Keratinocyte (primary cell): ENCODE results near the gene NTN3. TPM values are rescaled to one million over a fixed set of nuclear protein-coding genes. Genes with fewer than 3 reads are reported as not detected.

ENCODE experiments used
- DNase-seq: peaks from one replicate; pipeline ENCODE4 v3.0.0-alpha.2; 2011; ENCODE audit warnings: low read depth, missing footprints, low spot score
- FAIRE-seq: peaks from 2 replicates; lab custom pipeline; 2011; peaks lifted over from hg19 to GRCh38; lab: Jason Lieb, UNC
- H2AFZ ChIP-seq: 2 replicates; pipeline ENCODE4 v1.6.0; 2012; ENCODE audit warnings: low read length, control low read depth, inconsistent platforms; ENCODE audit not compliant: control insufficient read depth
- H3K27ac ChIP-seq: 2 replicates; pipeline ENCODE4 v1.5.1; 2011; ENCODE audit warnings: low read length; ENCODE audit not compliant: control insufficient read depth, insufficient read depth
- H3K27me3 ChIP-seq: 3 replicates; pipeline ENCODE4 v1.6.0; 2011; ENCODE audit warnings: low read length; ENCODE audit not compliant: control insufficient read depth, insufficient read depth; ENCODE audit errors: extremely low read depth
- H3K36me3 ChIP-seq, 2 experiments: 2 replicates in 1 of 2; 3 replicates in 1 of 2; pipeline ENCODE4 v1.5.1; 2011; ENCODE audit warnings: low read length in 2 of 2, mild to moderate bottlenecking in 1 of 2; ENCODE audit not compliant: control insufficient read depth in 2 of 2, insufficient read depth in 2 of 2; ENCODE audit errors: extremely low read depth in 1 of 2
- H3K4me1 ChIP-seq: 3 replicates; pipeline ENCODE4 v1.5.1; 2011; ENCODE audit warnings: low read length; ENCODE audit not compliant: control insufficient read depth, insufficient read depth; ENCODE audit errors: extremely low read depth
- H3K4me2 ChIP-seq: 3 replicates; pipeline ENCODE4 v1.6.0; 2011; ENCODE audit warnings: low read depth, low read length; ENCODE audit not compliant: control insufficient read depth, insufficient read depth; ENCODE audit errors: extremely low read depth
- H3K4me3 ChIP-seq, 3 experiments: fragments of 200-600 bp in 1 of 3; sonication (generic) in 1 of 3; 2 replicates in 2 of 3; 3 replicates in 1 of 3; pipeline ENCODE4 v1.5.1; 2011 to 2016; ENCODE audit warnings: low read length in 3 of 3, mild to moderate bottlenecking in 3 of 3, control low read depth in 2 of 3, inconsistent platforms in 1 of 3, low read depth in 1 of 3, mixed read lengths in 1 of 3, mixed run types in 1 of 3, moderate library complexity in 1 of 3; ENCODE audit not compliant: control insufficient read depth in 2 of 3, insufficient read depth in 2 of 3; ENCODE audit errors: extremely low read depth in 1 of 3
- H3K79me2 ChIP-seq: 2 replicates; pipeline ENCODE4 v1.6.0; 2012; ENCODE audit warnings: low read length; ENCODE audit not compliant: control insufficient read depth, insufficient read depth
- H3K9ac ChIP-seq: 3 replicates; pipeline ENCODE4 v1.6.0; 2011; ENCODE audit warnings: low read length; ENCODE audit not compliant: control insufficient read depth, insufficient read depth; ENCODE audit errors: extremely low read depth
- H3K9me1 ChIP-seq: 3 replicates; pipeline ENCODE4 v1.6.0; 2011; ENCODE audit warnings: low read length; ENCODE audit not compliant: control insufficient read depth, insufficient read depth; ENCODE audit errors: extremely low read depth
- H3K9me3 ChIP-seq: 2 replicates; pipeline ENCODE4 v1.5.1; 2012; ENCODE audit warnings: low read depth, low read length; ENCODE audit not compliant: control insufficient read depth
- H4K20me1 ChIP-seq: 3 replicates; pipeline ENCODE4 v1.6.0; 2011; ENCODE audit warnings: low read length; ENCODE audit not compliant: control insufficient read depth, insufficient read depth; ENCODE audit errors: extremely low read depth
- EZH2 ChIP-seq: IDR thresholded peaks from one replicate; pipeline ENCODE4 v1.6.1; 2012; ENCODE audit warnings: inconsistent platforms, mild to moderate bottlenecking, low read length, moderate library complexity
- dilution Hi-C: fragments of 300-500 bp; cut with MboI; formaldehyde crosslinking; loops from one replicate; pipeline ENCODE4 v1.7.0; 2020; ENCODE audit warnings: low sequenced_read_pairs; ENCODE audit not compliant: extremely low pct_ligation_motif_present
- polyA plus RNA-seq, 5 experiments: library from polyadenylated mRNA; depleted of rRNA in 3 of 5; stranded (reverse) in 3 of 5; stranded (forward) in 1 of 5; unstranded in 1 of 5; fragments of >200 nt; gene quantifications; 1 replicate in 1 of 5; 2 replicates in 3 of 5; 3 replicates in 1 of 5; pipeline versions ENCODE4 v1.2.1 to v1.2.3, GENCODE V29; 2011 to 2012; ENCODE audit warnings: missing spikeins in 2 of 5, low read depth in 1 of 5, low replicate concordance in 1 of 5
- TF ChIP-seq, protein P1 (sequence below), 3 experiments: IDR thresholded peaks in 1 of 3; conservative IDR thresholded peaks in 1 of 3; optimal IDR thresholded peaks in 1 of 3; 2 replicates in 2 of 3; 3 replicates in 1 of 3; pipeline versions ENCODE3 to v1.5.1; 2011; ENCODE audit warnings: low read length in 3 of 3, mild to moderate bottlenecking in 3 of 3, moderate library complexity in 2 of 3, control low read depth in 1 of 3, inconsistent platforms in 1 of 3; ENCODE audit not compliant: insufficient read depth in 2 of 3; ENCODE audit errors: extremely low read depth in 1 of 3

Gene NTN3
- polyA plus RNA-seq, 1 donor (not counting 4 experiments of a cell fraction or from before 2014, with no cell fraction given), result not detected

DNA sequence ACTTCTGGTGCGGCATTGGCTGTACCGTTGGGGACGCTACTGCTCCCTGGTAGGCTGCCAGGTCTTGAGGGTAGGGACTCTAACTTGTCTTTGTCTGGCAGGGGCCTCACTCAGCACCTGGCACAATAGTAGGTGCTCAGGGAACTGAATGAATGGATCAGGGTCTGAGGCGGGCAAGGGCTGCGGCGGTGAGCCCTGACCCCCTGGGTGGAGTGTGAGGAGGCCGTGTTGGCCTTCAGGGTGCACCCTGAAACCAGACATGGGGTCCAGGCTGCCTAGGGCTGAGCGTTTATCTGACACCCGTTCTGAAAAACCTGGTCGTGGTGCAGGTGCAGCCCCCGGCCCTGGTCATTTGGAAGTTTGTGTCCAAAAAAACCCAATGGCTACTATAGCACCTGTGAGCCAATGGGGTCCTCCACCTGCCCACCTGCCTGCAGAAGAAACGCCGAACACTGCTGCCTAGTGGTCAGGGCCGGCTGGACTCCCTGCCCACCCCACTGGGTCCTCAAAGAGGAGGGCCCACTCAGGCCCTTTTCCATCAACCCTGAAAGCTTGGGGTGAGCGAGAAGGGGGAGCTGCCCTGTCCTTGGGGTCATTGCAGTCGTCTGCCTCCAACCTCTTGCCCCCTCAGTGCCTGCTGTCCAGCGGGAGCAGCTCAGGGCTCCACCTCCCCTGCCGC, 37.8 kb downstream of the NTN3 start:
- H3K27me3 ChIP-seq, result no peaks in the 10 kb centered on the region
- H3K4me3 ChIP-seq, result no peak overlapping the region
- TF ChIP-seq, protein P1, sequence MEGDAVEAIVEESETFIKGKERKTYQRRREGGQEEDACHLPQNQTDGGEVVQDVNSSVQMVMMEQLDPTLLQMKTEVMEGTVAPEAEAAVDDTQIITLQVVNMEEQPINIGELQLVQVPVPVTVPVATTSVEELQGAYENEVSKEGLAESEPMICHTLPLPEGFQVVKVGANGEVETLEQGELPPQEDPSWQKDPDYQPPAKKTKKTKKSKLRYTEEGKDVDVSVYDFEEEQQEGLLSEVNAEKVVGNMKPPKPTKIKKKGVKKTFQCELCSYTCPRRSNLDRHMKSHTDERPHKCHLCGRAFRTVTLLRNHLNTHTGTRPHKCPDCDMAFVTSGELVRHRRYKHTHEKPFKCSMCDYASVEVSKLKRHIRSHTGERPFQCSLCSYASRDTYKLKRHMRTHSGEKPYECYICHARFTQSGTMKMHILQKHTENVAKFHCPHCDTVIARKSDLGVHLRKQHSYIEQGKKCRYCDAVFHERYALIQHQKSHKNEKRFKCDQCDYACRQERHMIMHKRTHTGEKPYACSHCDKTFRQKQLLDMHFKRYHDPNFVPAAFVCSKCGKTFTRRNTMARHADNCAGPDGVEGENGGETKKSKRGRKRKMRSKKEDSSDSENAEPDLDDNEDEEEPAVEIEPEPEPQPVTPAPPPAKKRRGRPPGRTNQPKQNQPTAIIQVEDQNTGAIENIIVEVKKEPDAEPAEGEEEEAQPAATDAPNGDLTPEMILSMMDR (optimal IDR thresholded peaks at IDR 0.05 in 1 of 3, IDR thresholded peaks at IDR 0.05 in 1 of 3, conservative IDR thresholded peaks at IDR 0.05 in 1 of 3; ENCODE audit: extremely low read depth in 1 of 3, insufficient read depth in 2 of 3, low read length in 3 of 3), result no peak
- no peak for TF ChIP-seq EZH2
- no peaks in the 10 kb centered on the region for H3K9me1 ChIP-seq
- no peaks in the 10 kb centered on the region for H3K79me2 ChIP-seq
- no peak overlapping the region for H3K27ac ChIP-seq
- FAIRE-seq (no peak), DNase-seq (no peak)
- no peak overlapping the region for H3K9ac ChIP-seq
- H3K4me2 ChIP-seq, result no peak overlapping the region
- H3K9me3 ChIP-seq, result no peaks in the 10 kb centered on the region
- no peak overlapping the region for H2AFZ ChIP-seq
- H3K36me3 ChIP-seq, result no peaks in the 10 kb centered on the region
- peaks cover 4% of the 10 kb centered on the region for H3K4me1 ChIP-seq
- dilution Hi-C loops, result no loop called here
- no peaks in the 10 kb centered on the region for H4K20me1 ChIP-seq

DNA sequence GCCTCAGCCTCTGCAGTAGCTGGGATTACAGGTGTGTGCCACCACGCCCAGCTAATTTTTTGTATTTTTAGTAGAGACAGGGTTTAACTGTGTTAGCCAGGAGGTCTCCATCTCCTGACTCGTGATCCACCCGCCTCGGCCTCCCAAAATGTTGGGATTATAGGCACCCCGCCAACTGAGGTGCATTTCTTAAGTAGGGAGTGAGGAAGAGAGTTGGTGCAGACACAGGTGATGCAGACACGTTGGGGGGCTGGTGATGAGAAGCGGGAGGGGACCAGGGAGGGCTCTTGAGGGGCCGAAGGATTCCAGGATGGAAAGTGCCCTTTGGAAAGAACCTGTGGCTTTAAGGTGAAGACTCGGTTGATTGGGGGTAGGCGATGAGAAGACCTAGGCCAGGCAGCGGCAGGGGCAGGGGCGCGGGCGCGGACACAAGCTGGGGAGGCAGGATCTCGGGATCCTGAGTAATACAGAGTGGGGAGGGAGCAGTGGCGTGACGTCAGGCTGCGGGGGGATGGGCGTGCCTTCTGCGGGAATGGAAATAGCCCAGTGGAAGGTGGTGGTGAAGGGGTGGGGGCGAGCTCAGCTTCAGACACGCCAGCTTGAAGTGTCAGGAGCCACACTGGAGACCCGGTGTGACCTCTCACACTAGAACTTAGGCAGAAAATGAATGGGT, 40.2 kb downstream of the NTN3 start:
- Histone ChIP-seq H3K9me3 (no peaks in the 10 kb centered on the region), H3K79me2 (peaks cover 23% of the 10 kb centered on the region), H3K27ac (no peak overlapping the region), H3K4me1 (peaks cover 16% of the 10 kb centered on the region), H3K9ac (no peak overlapping the region), H3K9me1 (peaks cover 3% of the 10 kb centered on the region), H3K4me3 (no peak overlapping the region), H3K36me3 (no peaks in the 10 kb centered on the region), H3K27me3 (no peaks in the 10 kb centered on the region), H4K20me1 (peaks cover 10% of the 10 kb centered on the region), H2AFZ (no peak overlapping the region), H3K4me2 (no peak overlapping the region)
- no peak for FAIRE-seq
- dilution Hi-C loops, result no loop called here
- TF ChIP-seq, protein P1 (optimal IDR thresholded peaks at IDR 0.05 in 1 of 3, IDR thresholded peaks at IDR 0.05 in 1 of 3, conservative IDR thresholded peaks at IDR 0.05 in 1 of 3; ENCODE audit: extremely low read depth in 1 of 3, insufficient read depth in 2 of 3, low read length in 3 of 3), result no peak
- no peak for TF ChIP-seq EZH2
- DNase-seq, result no peak
